Prostate gland (tissue), 2 donors: ENCODE data around the gene RIT2.

Source experiments
- CTCF ChIP-seq, 4 experiments: fragments of 200-600 bp in 2 of 4; fragments of 450-650 bp in 2 of 4; sonication (generic) in 2 of 4; IDR thresholded peaks; 1 replicate in 3 of 4; 2 replicates in 1 of 4; pipeline ENCODE4 v1.5.1; 2016 to 2019; ENCODE audit warnings: antibody characterized with exemption in 4 of 4, mild to moderate bottlenecking in 2 of 4, moderate library complexity in 2 of 4
- POLR2A ChIP-seq: fragments of 450-650 bp; IDR thresholded peaks from one replicate; pipeline ENCODE4 v1.6.1; 2016; ENCODE audit warnings: antibody characterized with exemption, mild to moderate bottlenecking
- POLR2AphosphoS5 ChIP-seq: sonication (generic); formaldehyde crosslinking; IDR thresholded peaks from one replicate; pipeline ENCODE4 v1.6.1; 2017; ENCODE audit warnings: antibody characterized with exemption

DNA sequence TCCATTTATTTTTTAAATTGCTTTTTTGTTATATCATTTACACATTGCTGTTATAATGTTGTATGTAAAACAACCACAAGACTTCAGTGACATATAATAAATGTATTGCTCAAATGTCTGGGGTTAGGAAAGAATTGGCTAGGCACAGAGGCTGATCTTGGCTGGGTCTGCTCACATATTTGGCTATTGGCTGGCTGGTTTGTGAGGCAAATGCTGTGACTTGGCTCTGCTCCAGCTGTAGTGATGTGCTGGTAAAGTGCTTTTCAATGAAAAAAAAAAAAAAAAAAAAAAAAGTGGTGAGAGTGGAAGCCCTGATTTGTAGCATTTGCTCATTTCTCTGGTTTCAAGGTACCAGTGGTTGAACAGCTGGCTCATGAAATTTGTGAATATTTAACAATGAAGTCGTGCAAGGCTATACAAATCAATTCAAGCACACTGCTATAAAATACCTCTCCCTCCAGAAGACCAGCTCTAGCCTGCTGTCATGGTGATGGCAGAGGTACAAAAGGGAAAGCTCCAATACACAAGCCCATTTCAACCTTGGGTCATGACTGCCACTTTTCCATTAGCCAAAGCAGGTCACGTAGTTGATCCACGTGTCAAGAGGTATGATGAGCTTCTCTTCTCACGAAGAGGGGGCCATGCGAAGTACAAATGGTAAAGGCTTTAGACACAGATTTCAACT, 43.7 kb upstream of the RIT2 start:
- TF ChIP-seq CTCF (IDR thresholded peaks at IDR 0.05) = no peak
- TF ChIP-seq POLR2AphosphoS5 = no peak
- TF ChIP-seq POLR2A = no peak
